H1 (cell line): ENCODE measurements around the gene WWP2. TPM values are rescaled to one million over a fixed set of nuclear protein-coding genes. Genes with fewer than 3 reads are reported as not detected.

Source experiments
- BCL11A ChIP-seq, 2 experiments: IDR thresholded peaks; one replicate each; pipeline ENCODE4 v1.6.1; 2011; ENCODE audit warnings: low read depth in 2 of 2, low read length in 2 of 2, mild to moderate bottlenecking in 2 of 2
- CHD2 ChIP-seq: IDR thresholded peaks from 2 replicates; pipeline ENCODE4 v1.6.1; 2012; ENCODE audit warnings: low read length, improper control_type of control experiment
- CREB1 ChIP-seq: IDR thresholded peaks from 2 replicates; pipeline ENCODE4 v1.6.1; 2012; ENCODE audit warnings: inconsistent platforms
- EZH2 ChIP-seq: fragments of 200-600 bp; sonication (generic); IDR thresholded peaks from 2 replicates; pipeline ENCODE4 v1.7.1; 2012; ENCODE audit warnings: low read depth, mild to moderate bottlenecking, moderate library complexity, low read length, inconsistent platforms; ENCODE audit not compliant: severe bottlenecking
- NRF1 ChIP-seq: IDR thresholded peaks from 2 replicates; pipeline ENCODE4 v1.6.1; 2011; ENCODE audit warnings: mild to moderate bottlenecking, low read depth, low read length, improper control_type of control experiment
- POLR2AphosphoS5 ChIP-seq: IDR thresholded peaks from 2 replicates; pipeline ENCODE4 v1.6.1; 2011; ENCODE audit warnings: low read depth, low read length
- ZNF274 ChIP-seq: IDR thresholded peaks from 2 replicates; pipeline ENCODE4 v1.7.0; 2012; ENCODE audit warnings: low read length, borderline replicate concordance; ENCODE audit errors: extremely low read depth
- polyA plus RNA-seq, 7 experiments: library from polyadenylated mRNA; depleted of rRNA in 3 of 7; stranded (reverse) in 5 of 7; unstranded in 2 of 7; fragments of >200 nt in 5 of 7; fragments of 200-250 nt in 2 of 7; gene quantifications; 1 replicate in 5 of 7; 2 replicates in 1 of 7; 4 replicates in 1 of 7; pipeline versions ENCODE4 v1.2.1 to v1.2.3, GENCODE V29; 2011 to 2013; ENCODE audit warnings: missing spikeins in 2 of 7, mixed read lengths in 2 of 7
- total RNA-seq: library from RNA; stranded (reverse); fragmentation: NEBNext Ultra II Directional; extraction: Animal tissue kit (Norgen Biotek cat#: 25700); gene quantifications from 2 replicates; pipeline ENCODE4 v1.2.1, GENCODE V29; 2021
- TF ChIP-seq, protein P1 (sequence below), 3 experiments: IDR thresholded peaks; 1 replicate in 2 of 3; 2 replicates in 1 of 3; pipeline versions ENCODE4 v1.5.1 to v1.6.1; 2011; ENCODE audit warnings: low read length in 3 of 3, mild to moderate bottlenecking in 3 of 3, inconsistent platforms in 2 of 3, low read depth in 1 of 3, moderate library complexity in 1 of 3; ENCODE audit not compliant: insufficient read depth in 1 of 3; ENCODE audit errors: control extremely low read depth in 1 of 3
- TF ChIP-seq, protein P2 (sequence below): IDR thresholded peaks from 2 replicates; pipeline ENCODE4 v1.6.1; 2011; ENCODE audit warnings: low read length, improper control_type of control experiment

WWP2 gene
- total and polyA plus RNA-seq, 2 of the 8 experiments (the other 6 are each of a cell fraction or from before 2014, with no cell fraction given), result 14.1 to 42.2 TPM

GRCh38 chr16:69754469-69755310, 7.4 kb upstream of the WWP2 start, which contains the start of gene NOB1 (continued):
- TF ChIP-seq, protein P1, sequence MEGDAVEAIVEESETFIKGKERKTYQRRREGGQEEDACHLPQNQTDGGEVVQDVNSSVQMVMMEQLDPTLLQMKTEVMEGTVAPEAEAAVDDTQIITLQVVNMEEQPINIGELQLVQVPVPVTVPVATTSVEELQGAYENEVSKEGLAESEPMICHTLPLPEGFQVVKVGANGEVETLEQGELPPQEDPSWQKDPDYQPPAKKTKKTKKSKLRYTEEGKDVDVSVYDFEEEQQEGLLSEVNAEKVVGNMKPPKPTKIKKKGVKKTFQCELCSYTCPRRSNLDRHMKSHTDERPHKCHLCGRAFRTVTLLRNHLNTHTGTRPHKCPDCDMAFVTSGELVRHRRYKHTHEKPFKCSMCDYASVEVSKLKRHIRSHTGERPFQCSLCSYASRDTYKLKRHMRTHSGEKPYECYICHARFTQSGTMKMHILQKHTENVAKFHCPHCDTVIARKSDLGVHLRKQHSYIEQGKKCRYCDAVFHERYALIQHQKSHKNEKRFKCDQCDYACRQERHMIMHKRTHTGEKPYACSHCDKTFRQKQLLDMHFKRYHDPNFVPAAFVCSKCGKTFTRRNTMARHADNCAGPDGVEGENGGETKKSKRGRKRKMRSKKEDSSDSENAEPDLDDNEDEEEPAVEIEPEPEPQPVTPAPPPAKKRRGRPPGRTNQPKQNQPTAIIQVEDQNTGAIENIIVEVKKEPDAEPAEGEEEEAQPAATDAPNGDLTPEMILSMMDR (IDR thresholded peaks at IDR 0.05; ENCODE audit: control extremely low read depth in 1 of 3, insufficient read depth in 1 of 3, low read depth in 1 of 3, low read length in 3 of 3), result peak; percentile 91 to 100 (median 95)
- TF ChIP-seq POLR2AphosphoS5 (peak; percentile 96), CHD2 (no peak), NRF1 (peak; percentile 100), BCL11A (IDR thresholded peaks at IDR 0.05; ENCODE audit: low read depth in 2 of 2, low read length in 2 of 2) (no peak), ZNF274 (no peak), CREB1 (peak; percentile 47; the same call in 1 of the 2 replicates), EZH2 (no peak)
- TF ChIP-seq, protein P2, sequence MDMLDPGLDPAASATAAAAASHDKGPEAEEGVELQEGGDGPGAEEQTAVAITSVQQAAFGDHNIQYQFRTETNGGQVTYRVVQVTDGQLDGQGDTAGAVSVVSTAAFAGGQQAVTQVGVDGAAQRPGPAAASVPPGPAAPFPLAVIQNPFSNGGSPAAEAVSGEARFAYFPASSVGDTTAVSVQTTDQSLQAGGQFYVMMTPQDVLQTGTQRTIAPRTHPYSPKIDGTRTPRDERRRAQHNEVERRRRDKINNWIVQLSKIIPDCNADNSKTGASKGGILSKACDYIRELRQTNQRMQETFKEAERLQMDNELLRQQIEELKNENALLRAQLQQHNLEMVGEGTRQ, result no peak
